Measurements from ENCODE around the gene GAK. TPM values are rescaled to one million over a fixed set of nuclear protein-coding genes. Genes with fewer than 3 reads are reported as not detected.

The GAK gene
- total RNA-seq, 4 donors from 2014 or later, result 34.9 to 48.3 (median 44.5) TPM

DNA sequence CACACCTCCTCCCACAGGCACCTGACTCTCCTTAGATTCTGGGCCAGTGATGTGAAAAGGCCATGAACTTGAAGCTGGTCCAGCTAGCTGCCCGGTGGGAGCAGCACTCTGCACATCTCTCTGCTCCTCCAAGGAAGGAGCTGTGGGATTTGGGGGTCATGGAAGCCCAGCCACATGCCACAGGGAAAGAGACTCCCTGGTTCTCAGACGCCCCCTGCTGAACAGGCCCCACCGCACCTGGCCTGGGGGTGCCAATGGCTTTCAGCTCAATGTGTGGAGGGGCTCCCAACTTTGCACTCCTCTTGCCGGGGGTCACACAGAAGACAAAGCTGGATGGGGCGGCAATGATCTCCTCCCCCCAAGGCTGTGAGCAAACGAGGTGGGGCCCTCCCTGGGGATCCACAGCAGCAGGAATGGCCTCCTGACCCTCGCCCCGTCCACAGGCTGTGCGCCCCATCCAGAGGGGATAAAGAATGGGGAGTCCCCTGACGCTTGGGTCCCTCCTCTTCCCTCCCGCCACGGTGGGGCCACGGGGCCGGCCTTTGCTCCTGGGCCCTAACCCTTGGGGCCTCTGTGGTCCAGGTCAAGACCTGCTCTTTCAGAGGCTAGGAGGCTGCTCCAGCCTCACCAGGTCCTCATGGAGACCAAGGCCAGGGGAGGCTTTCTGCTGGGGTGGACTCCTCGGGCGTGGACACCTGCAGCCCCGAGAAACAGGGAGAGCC lies 51.3 kb downstream of the GAK start:
- DNase-seq (no peak), ATAC-seq (no peak)
- TF ChIP-seq, protein P1, sequence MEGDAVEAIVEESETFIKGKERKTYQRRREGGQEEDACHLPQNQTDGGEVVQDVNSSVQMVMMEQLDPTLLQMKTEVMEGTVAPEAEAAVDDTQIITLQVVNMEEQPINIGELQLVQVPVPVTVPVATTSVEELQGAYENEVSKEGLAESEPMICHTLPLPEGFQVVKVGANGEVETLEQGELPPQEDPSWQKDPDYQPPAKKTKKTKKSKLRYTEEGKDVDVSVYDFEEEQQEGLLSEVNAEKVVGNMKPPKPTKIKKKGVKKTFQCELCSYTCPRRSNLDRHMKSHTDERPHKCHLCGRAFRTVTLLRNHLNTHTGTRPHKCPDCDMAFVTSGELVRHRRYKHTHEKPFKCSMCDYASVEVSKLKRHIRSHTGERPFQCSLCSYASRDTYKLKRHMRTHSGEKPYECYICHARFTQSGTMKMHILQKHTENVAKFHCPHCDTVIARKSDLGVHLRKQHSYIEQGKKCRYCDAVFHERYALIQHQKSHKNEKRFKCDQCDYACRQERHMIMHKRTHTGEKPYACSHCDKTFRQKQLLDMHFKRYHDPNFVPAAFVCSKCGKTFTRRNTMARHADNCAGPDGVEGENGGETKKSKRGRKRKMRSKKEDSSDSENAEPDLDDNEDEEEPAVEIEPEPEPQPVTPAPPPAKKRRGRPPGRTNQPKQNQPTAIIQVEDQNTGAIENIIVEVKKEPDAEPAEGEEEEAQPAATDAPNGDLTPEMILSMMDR (IDR thresholded peaks at IDR 0.05 in 4 of 5, conservative IDR thresholded peaks at IDR 0.05 in 1 of 5), result no peak
- TF ChIP-seq POLR2A (IDR thresholded peaks at IDR 0.05), result no peak
- Histone ChIP-seq H3K27ac (no peak overlapping the region), H3K36me3 (peaks cover 3 to 89% of the 10 kb centered on the region in 2 donors), H3K4me3 (no peak overlapping the region), H3K9me3 (no peaks in the 10 kb centered on the region), H3K4me1 (no peaks in the 10 kb centered on the region), H3K27me3 (no peaks in the 10 kb centered on the region)
- in situ Hi-C loops (cut with MboI; ENCODE audit: low sequenced_read_pairs in 4 of 4) (no loop called here), intact Hi-C loops (cut with DNase I; ENCODE audit: low total_unique reads) (no loop called here)

DNA sequence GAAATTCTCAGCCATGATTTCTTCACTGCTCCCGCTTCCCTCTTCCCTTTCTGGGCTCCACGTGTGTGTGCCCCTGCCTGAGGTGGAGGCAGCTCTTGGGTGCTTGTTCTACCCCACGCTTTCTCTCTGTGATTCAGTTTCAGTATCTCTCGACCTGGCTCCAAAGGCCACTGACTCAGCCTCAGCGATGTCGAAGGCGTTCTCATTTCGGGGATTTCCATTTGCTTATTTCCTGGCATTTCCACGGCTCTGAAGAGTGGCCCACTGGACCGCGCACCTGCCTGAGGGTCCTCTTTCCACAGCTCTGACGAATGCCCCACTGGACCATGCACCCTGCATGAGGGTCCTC lies 52.4 kb downstream of the GAK start:
- H3K27me3 ChIP-seq, result no peaks in the 10 kb centered on the region
- DNase-seq (no peak), ATAC-seq (no peak)
- H3K4me3 ChIP-seq, result no peak overlapping the region
- no peaks in the 10 kb centered on the region for H3K4me1 ChIP-seq
- H3K36me3 ChIP-seq, result peaks cover 3 to 98% of the 10 kb centered on the region in 2 donors
- no peak overlapping the region for H3K27ac ChIP-seq
- in situ Hi-C loops (cut with MboI; ENCODE audit: low sequenced_read_pairs in 4 of 4), result no loop called here
- intact Hi-C loops (cut with DNase I; ENCODE audit: low total_unique reads), result no loop called here
- H3K9me3 ChIP-seq, result no peaks in the 10 kb centered on the region
- TF ChIP-seq, protein P1 (IDR thresholded peaks at IDR 0.05 in 4 of 5, conservative IDR thresholded peaks at IDR 0.05 in 1 of 5), result no peak
- TF ChIP-seq POLR2A (IDR thresholded peaks at IDR 0.05), result no peak

- TF ChIP-seq, protein P1 (IDR thresholded peaks at IDR 0.05 in 4 of 5, conservative IDR thresholded peaks at IDR 0.05 in 1 of 5), result no peak
- TF ChIP-seq POLR2A (IDR thresholded peaks at IDR 0.05), result no peak
- no peak for ATAC-seq
- intact Hi-C loops (cut with DNase I; ENCODE audit: low total_unique reads) (no loop called here), in situ Hi-C loops (cut with MboI; ENCODE audit: low sequenced_read_pairs in 4 of 4) (no loop called here)
- no peaks in the 10 kb centered on the region for H3K4me1 ChIP-seq
- no peaks in the 10 kb centered on the region for H3K9me3 ChIP-seq
- H3K27me3 ChIP-seq, result no peaks in the 10 kb centered on the region
- H3K27ac ChIP-seq, result no peak overlapping the region
- DNase-seq, result no peak
- peaks cover 3 to 100% of the 10 kb centered on the region in 2 donors for H3K36me3 ChIP-seq
- H3K4me3 ChIP-seq, result no peak overlapping the region
These were observed 53.1 kb downstream of the GAK start for GRCh38 chr4:878796-879728.

DNA sequence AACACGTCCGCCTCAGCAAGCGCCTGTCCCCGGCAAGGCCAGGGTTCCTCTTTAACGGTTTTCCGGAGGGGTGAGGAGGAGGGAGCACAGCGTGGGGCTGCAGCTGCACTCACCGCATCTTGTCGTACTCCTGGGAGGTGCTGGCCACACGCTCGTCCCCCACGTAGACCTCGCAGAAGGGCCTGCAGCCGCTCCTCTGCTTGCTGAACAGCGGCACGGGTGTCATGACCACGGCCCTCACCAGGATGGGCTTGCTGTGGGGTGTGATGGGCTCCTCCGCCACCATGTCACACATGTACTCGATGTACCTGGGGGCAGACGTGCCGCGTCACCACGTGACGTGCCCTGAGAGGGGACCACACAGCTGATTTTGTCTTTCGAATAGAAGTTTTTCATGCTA lies 54.6 kb downstream of the GAK start:
- ATAC-seq (no peak), DNase-seq (no peak)
- Histone ChIP-seq H3K9me3 (no peaks in the 10 kb centered on the region), H3K27me3 (no peaks in the 10 kb centered on the region), H3K36me3 (peaks cover 3 to 91% of the 10 kb centered on the region in 2 donors), H3K4me1 (no peaks in the 10 kb centered on the region), H3K4me3 (no peak overlapping the region), H3K27ac (no peak overlapping the region)
- TF ChIP-seq POLR2A (IDR thresholded peaks at IDR 0.05), result no peak
- TF ChIP-seq, protein P1 (IDR thresholded peaks at IDR 0.05 in 4 of 5, conservative IDR thresholded peaks at IDR 0.05 in 1 of 5), result no peak
- in situ Hi-C loops (cut with MboI; ENCODE audit: low sequenced_read_pairs in 4 of 4), result no loop called here
- intact Hi-C loops (cut with DNase I; ENCODE audit: low total_unique reads), result no loop called here

Data from gastrocnemius medialis (tissue), 4 donors.